Measurements from ENCODE around the gene TPTE2.
"Not testable (repeated sequence)": the region's sequence is repeated elsewhere in the genome, so short reads cannot be mapped to it uniquely, and the experiment has no call there.

TPTE2 gene

DNA sequence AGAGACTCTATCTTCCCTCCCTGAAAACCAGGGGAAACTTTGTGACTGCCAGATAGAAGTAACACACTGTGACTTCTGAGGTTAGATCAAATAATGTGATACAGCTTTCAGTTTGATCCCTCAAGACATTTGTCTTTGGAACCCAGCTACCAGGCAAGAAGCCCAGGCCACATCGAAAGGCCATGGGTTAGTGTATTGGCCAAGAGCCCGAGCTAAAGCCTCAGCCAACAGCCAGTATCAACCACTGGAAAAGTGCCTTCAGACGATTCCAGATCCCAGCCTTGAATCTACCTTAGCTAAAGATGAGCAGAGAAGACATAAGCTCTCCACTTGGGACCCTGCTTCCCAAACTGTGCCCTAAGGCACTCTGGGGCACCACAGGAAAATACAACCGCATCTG, 10.9 kb upstream of the TPTE2 start:
- Histone ChIP-seq H3K4me1 (ENCODE audit: control insufficient read depth, insufficient read depth, low read length) (no peaks in the 10 kb centered on the region), H3K27ac (ENCODE audit: low read length) (no peak overlapping the region), H3K36me3 (ENCODE audit: control insufficient read depth, insufficient read depth, low read length) (no peaks in the 10 kb centered on the region), H3K4me3 (ENCODE audit: low read length) (no peak overlapping the region), H3K9me3 (ENCODE audit: control insufficient read depth, insufficient read depth, low read length) (peaks cover 3% of the 10 kb centered on the region), H3K27me3 (ENCODE audit: control insufficient read depth, insufficient read depth, low read length) (no peaks in the 10 kb centered on the region)
- no CpG with 5 or more reads among the region's 4 CpGs for WGBS (ENCODE audit: insufficient coverage, insufficient read length)
- DNase-seq (ENCODE audit: low read depth, low spot score) = no peak

GRCh38 chr13:19567820-19568534, 6.6 kb upstream of the TPTE2 start:
- no peaks in the 10 kb centered on the region for H3K4me1 ChIP-seq (ENCODE audit: control insufficient read depth, insufficient read depth, low read length)
- H3K9me3 ChIP-seq (ENCODE audit: control insufficient read depth, insufficient read depth, low read length) = peaks cover 5% of the 10 kb centered on the region; the same call in 1 of the 2 replicates
- H3K4me3 ChIP-seq (ENCODE audit: low read length) = no peak overlapping the region
- WGBS (ENCODE audit: insufficient coverage, insufficient read length) = no CpG with 5 or more reads among the region's 1 CpG
- DNase-seq (ENCODE audit: low read depth, low spot score) = no peak
- no peak overlapping the region for H3K27ac ChIP-seq (ENCODE audit: low read length)
- H3K27me3 ChIP-seq (ENCODE audit: control insufficient read depth, insufficient read depth, low read length) = no peaks in the 10 kb centered on the region
- H3K36me3 ChIP-seq (ENCODE audit: control insufficient read depth, insufficient read depth, low read length) = no peaks in the 10 kb centered on the region

DNA sequence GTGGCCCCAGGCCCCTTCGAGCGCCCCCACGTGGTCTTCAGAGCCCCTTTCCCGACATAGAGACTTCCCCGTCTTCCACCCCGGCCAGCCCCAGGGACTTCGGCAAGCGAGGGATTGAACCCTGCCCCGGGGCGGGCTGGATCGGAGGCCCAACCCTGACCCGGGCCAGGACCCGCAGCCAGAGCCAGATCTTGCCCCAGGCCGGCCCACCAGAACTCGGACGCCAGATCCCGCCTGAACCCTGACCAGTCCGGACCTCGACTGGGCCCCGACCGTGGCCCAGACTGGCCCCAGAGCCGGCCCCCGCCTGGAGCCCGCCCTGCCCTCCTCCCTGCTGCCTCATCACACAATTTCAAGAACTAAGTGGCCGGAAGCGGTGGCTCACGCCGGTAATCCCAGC, 253 bp upstream of the TPTE2 start:
- no peaks in the 10 kb centered on the region for H3K4me1 ChIP-seq (ENCODE audit: control insufficient read depth, insufficient read depth, low read length)
- H3K27me3 ChIP-seq (ENCODE audit: control insufficient read depth, insufficient read depth, low read length) = no peaks in the 10 kb centered on the region
- no peak overlapping the region for H3K27ac ChIP-seq (ENCODE audit: low read length)
- no peak overlapping the region for H3K4me3 ChIP-seq (ENCODE audit: low read length)
- H3K36me3 ChIP-seq (ENCODE audit: control insufficient read depth, insufficient read depth, low read length) = no peaks in the 10 kb centered on the region
- WGBS (ENCODE audit: insufficient coverage, insufficient read length) = no CpG with 5 or more reads among the region's 28 CpGs
- peaks cover 2% of the 10 kb centered on the region; the same call in 1 of the 2 replicates for H3K9me3 ChIP-seq (ENCODE audit: control insufficient read depth, insufficient read depth, low read length)
- no peak for DNase-seq (ENCODE audit: low read depth, low spot score)

DNA sequence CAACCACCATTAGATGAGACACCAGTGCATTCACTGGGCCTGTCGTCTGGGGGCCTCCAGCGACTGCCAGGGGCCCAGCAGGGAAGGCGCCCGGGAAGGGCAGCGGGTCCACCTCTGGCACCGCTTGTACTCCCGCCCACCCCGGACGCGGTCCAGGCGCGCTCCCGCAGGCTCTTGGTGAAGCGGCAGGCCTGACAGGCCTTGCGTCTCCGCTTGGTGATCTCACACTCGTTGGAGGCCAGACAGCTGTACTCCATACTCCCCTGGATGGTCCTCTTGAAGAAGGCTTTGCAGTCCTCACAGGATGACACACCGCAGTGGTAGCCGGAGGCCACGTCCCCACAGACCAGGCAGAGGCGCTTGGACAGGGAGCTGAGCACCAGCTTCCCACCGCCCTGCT, 660 bp downstream of the TPTE2 start:
- not testable (repeated sequence) for H3K27ac ChIP-seq (ENCODE audit: low read length); H3K9me3 ChIP-seq (ENCODE audit: control insufficient read depth, insufficient read depth, low read length); H3K4me1 ChIP-seq (ENCODE audit: control insufficient read depth, insufficient read depth, low read length); H3K27me3 ChIP-seq (ENCODE audit: control insufficient read depth, insufficient read depth, low read length); DNase-seq (ENCODE audit: low read depth, low spot score); H3K36me3 ChIP-seq (ENCODE audit: control insufficient read depth, insufficient read depth, low read length); H3K4me3 ChIP-seq (ENCODE audit: low read length)
- WGBS (ENCODE audit: insufficient coverage, insufficient read length) = no CpG with 5 or more reads among the region's 22 CpGs

GRCh38 chr13:19559739-19560138, 1.6 kb downstream of the TPTE2 start:
- not testable (repeated sequence) for H3K4me1 ChIP-seq (ENCODE audit: control insufficient read depth, insufficient read depth, low read length); DNase-seq (ENCODE audit: low read depth, low spot score); H3K4me3 ChIP-seq (ENCODE audit: low read length); H3K36me3 ChIP-seq (ENCODE audit: control insufficient read depth, insufficient read depth, low read length); H3K9me3 ChIP-seq (ENCODE audit: control insufficient read depth, insufficient read depth, low read length); H3K27ac ChIP-seq (ENCODE audit: low read length); H3K27me3 ChIP-seq (ENCODE audit: control insufficient read depth, insufficient read depth, low read length)
- WGBS (ENCODE audit: insufficient coverage, insufficient read length) = no CpG with 5 or more reads among the region's 10 CpGs

DNA sequence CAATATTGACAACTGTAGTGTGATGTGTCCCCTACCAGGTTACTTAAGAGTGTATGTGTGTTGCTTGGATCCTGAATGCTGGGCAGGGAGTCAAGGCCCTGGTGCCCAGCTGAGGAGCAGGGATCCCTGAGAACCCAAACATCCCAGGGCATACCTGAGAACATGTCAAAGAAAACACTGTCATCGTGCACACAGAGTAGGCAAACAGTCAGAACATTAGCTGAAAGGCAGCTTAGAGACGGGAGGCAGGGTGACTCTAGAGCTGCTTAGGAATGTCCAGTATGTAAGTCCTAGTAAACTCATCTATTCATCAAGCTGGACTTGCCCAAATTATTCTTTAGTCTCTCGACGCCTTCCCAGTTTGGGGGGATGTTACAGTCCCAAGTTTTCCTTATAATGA, 4.0 kb downstream of the TPTE2 start:
- WGBS (ENCODE audit: insufficient coverage, insufficient read length) = no CpG with 5 or more reads among the region's 4 CpGs
- H3K27ac ChIP-seq (ENCODE audit: low read length); H3K27me3 ChIP-seq (ENCODE audit: control insufficient read depth, insufficient read depth, low read length); H3K4me3 ChIP-seq (ENCODE audit: low read length); H3K9me3 ChIP-seq (ENCODE audit: control insufficient read depth, insufficient read depth, low read length); DNase-seq (ENCODE audit: low read depth, low spot score); H3K4me1 ChIP-seq (ENCODE audit: control insufficient read depth, insufficient read depth, low read length); H3K36me3 ChIP-seq (ENCODE audit: control insufficient read depth, insufficient read depth, low read length): not testable (repeated sequence)

DNA sequence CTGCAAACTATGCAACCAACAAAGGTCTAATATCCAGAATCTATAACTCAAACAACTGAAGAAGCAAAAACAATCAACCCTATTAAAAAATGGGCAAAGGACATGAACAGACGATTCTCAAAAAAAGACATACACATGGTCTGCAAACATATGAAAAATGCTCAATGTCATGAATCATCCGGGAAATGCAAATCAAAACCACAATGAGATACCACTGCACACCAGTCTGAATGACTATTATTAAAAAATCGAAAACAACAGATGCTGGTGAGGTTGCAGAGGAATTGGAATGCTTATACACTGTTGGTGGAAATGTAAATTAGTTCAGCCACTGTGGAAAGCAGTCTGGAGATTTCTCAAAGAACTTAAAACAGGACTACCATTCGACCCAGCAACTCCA, 12.1 kb downstream of the TPTE2 start:
- H3K27me3 ChIP-seq (ENCODE audit: control insufficient read depth, insufficient read depth, low read length); H3K4me1 ChIP-seq (ENCODE audit: control insufficient read depth, insufficient read depth, low read length); H3K27ac ChIP-seq (ENCODE audit: low read length); H3K36me3 ChIP-seq (ENCODE audit: control insufficient read depth, insufficient read depth, low read length); H3K9me3 ChIP-seq (ENCODE audit: control insufficient read depth, insufficient read depth, low read length); DNase-seq (ENCODE audit: low read depth, low spot score); H3K4me3 ChIP-seq (ENCODE audit: low read length): not testable (repeated sequence)
- WGBS (ENCODE audit: insufficient coverage, insufficient read length) = no CpG with 5 or more reads among the region's 4 CpGs

DNA sequence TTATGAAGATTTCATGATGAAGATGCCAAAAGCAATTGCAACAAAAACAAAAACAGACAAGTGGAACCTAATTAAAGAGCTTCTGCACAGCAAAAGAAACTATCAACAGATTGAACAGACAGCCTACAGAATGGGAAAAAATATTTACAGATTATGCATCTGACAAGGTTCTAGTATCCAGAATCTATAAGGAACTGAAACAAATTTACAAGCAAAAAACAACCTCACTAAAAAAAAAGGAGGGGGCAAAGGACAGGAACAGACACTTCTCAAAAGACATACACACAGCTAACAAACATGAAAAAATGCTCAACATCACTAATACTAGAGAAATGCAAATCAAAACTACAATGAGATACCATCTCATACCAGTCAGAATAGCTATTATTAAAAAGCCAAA, 35.7 kb downstream of the TPTE2 start:
- H3K9me3 ChIP-seq (ENCODE audit: control insufficient read depth, insufficient read depth, low read length); H3K4me3 ChIP-seq (ENCODE audit: low read length); H3K36me3 ChIP-seq (ENCODE audit: control insufficient read depth, insufficient read depth, low read length); H3K4me1 ChIP-seq (ENCODE audit: control insufficient read depth, insufficient read depth, low read length); H3K27me3 ChIP-seq (ENCODE audit: control insufficient read depth, insufficient read depth, low read length); DNase-seq (ENCODE audit: low read depth, low spot score); H3K27ac ChIP-seq (ENCODE audit: low read length): not testable (repeated sequence)

- no peaks in the 10 kb centered on the region for H3K9me3 ChIP-seq (ENCODE audit: control insufficient read depth, insufficient read depth, low read length)
- no peaks in the 10 kb centered on the region for H3K36me3 ChIP-seq (ENCODE audit: control insufficient read depth, insufficient read depth, low read length)
- H3K27ac ChIP-seq (ENCODE audit: low read length) = no peak overlapping the region
Observed at GRCh38 chr13:19519049-19519448, 42.3 kb downstream of the TPTE2 start.

DNA sequence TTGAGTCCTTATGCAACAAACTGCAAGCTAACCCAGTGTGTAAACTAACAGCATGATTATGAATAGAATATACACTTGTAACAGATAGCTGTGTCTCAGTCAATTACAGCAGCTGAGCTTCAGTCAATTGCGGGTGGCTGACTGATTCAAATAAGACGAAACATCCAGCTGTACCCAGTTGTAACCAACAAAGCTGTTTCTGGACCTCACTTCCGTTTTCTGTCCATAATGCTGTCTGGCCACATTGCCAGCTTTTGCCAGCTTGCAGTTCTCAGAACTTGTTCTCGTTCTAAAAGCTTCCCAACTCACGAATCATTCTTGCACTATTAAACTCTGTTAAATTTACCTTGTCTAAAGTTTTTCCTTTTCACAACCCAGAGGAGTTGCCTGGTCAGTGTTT, 53.7 kb downstream of the TPTE2 start:
- H3K27ac ChIP-seq (ENCODE audit: low read length) = not testable (repeated sequence)

More at GRCh38 chr13:19519049-19519448, 42.3 kb downstream of the TPTE2 start:
- no peaks in the 10 kb centered on the region for H3K27me3 ChIP-seq (ENCODE audit: control insufficient read depth, insufficient read depth, low read length)
- H3K4me1 ChIP-seq (ENCODE audit: control insufficient read depth, insufficient read depth, low read length) = no peaks in the 10 kb centered on the region
- no peak overlapping the region for H3K4me3 ChIP-seq (ENCODE audit: low read length)
- no peak for DNase-seq (ENCODE audit: low read depth, low spot score)

GRCh38 chr13:19460126-19460525, 101.2 kb downstream of the TPTE2 start:
- DNase-seq (ENCODE audit: low read depth, low spot score); H3K4me3 ChIP-seq (ENCODE audit: low read length); H3K9me3 ChIP-seq (ENCODE audit: control insufficient read depth, insufficient read depth, low read length); H3K36me3 ChIP-seq (ENCODE audit: control insufficient read depth, insufficient read depth, low read length); H3K27me3 ChIP-seq (ENCODE audit: control insufficient read depth, insufficient read depth, low read length); H3K4me1 ChIP-seq (ENCODE audit: control insufficient read depth, insufficient read depth, low read length); H3K27ac ChIP-seq (ENCODE audit: low read length): not testable (repeated sequence)
- no CpG with 5 or more reads among the region's 9 CpGs for WGBS (ENCODE audit: insufficient coverage, insufficient read length)

More for the DNA sequence above, 53.7 kb downstream of the TPTE2 start:
- H3K36me3 ChIP-seq (ENCODE audit: control insufficient read depth, insufficient read depth, low read length); DNase-seq (ENCODE audit: low read depth, low spot score); H3K9me3 ChIP-seq (ENCODE audit: control insufficient read depth, insufficient read depth, low read length); H3K4me3 ChIP-seq (ENCODE audit: low read length); H3K4me1 ChIP-seq (ENCODE audit: control insufficient read depth, insufficient read depth, low read length); H3K27me3 ChIP-seq (ENCODE audit: control insufficient read depth, insufficient read depth, low read length): not testable (repeated sequence)
- no CpG with 5 or more reads among the region's 5 CpGs for WGBS (ENCODE audit: insufficient coverage, insufficient read length)

All from iPS DF 6.9 (cell line).